Left cardiac atrium (tissue), 4 donors: ENCODE results near the gene COA4. TPM values are rescaled to one million over a fixed set of nuclear protein-coding genes. Genes with fewer than 3 reads are reported as not detected.
A peak's percentile ranks its signal among the peaks of the same experiment; 100 is the strongest.

Experiments used
- ATAC-seq, 2 donors: fragments of 200-7000 bp; cut with Tn5 transposase; one replicate each; pipeline ENCODE4 v1.9.1; 2020; ENCODE audit warnings: mild to moderate bottlenecking in 2 of 2, moderate library complexity in 2 of 2
- DNase-seq: peaks from one replicate; pipeline ENCODE4 v3.0.0-alpha.2; 2020
- intact Hi-C, 2 donors: fragments of 100-400 bp; cut with DNase I; formaldehyde crosslinking; loops; one replicate each; pipeline versions ENCODE4 v1.14.1 to v1.15.1; 2022 to 2023
- total RNA-seq, 2 donors: library from RNA; stranded (reverse); fragmentation: NEBNext Ultra II Directional; extraction: Animal tissue kit (Norgen Biotek cat#: 25700); gene quantifications; one replicate each; pipeline ENCODE4 v1.2.1, GENCODE V29; 2021
- donor health status: DM: no; HTN: yes; CAD: no.
- donor health status: DM: no; HTN: yes; CAD: no; lungs with severe emphysema.
- donor health status: DM: yes; HTN: yes; CAD: no.
- donor health status: Dilated cardiomyopathy.

COA4 gene
- total RNA-seq, 2 donors from 2014 or later: 60.3 to 65.3 TPM

DNA sequence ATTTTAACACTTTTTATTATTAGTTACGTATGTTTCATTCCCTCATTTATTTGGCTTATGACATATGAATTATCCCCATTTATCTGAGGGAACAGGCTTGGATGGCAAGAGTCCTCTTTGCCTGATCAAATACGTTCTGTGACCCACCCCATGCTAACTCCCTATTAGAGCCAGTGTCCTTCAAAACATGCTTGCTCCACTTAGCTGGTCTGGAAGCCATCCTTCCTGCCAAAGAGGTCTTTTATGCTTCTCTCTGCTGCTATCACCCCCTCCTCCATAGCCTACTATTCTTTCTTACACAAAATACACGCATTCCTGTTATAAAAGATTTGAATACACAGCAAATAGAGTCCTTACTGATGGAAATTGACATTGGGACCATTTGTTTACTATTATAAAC is 6.4 kb downstream of the COA4 start:
- DNase-seq: no peak
- no peak for ATAC-seq
- intact Hi-C loops: loop anchor here in 1 of 2 donors (10.0 kb wide), 1 partner anchor 85 kb away; the partner anchor contains the start of gene MRPL48

GRCh38 chr11:73869332-73869949 is 7.2 kb downstream of the COA4 start:
- DNase-seq: no peak
- intact Hi-C loops: no loop called here
- peak; percentile 43 to 56 for ATAC-seq

- intact Hi-C loops: no loop called here
- peak; percentile 38 for DNase-seq
- peak; percentile 16 to 82 for ATAC-seq
Observed at GRCh38 chr11:73866586-73866996, 10.1 kb downstream of the COA4 start.

- ATAC-seq (peak in 1 of 2 donors; percentile 42), DNase-seq (no peak)
- intact Hi-C loops: no loop called here
Observed at GRCh38 chr11:73866095-73866579, 10.5 kb downstream of the COA4 start.

GRCh38 chr11:73862986-73863385 is 13.7 kb downstream of the COA4 start:
- intact Hi-C loops: no loop called here
- no peak for ATAC-seq
- no peak for DNase-seq

GRCh38 chr11:73860202-73860601 is 16.4 kb downstream of the COA4 start:
- intact Hi-C loops: no loop called here
- DNase-seq (no peak), ATAC-seq (no peak)

- intact Hi-C loops: no loop called here
- no peak for ATAC-seq
Observed at GRCh38 chr11:73859671-73860070, 17.0 kb downstream of the COA4 start.

GRCh38 chr11:73856031-73856567 is 20.5 kb downstream of the COA4 start:
- intact Hi-C loops: no loop called here
- ATAC-seq (peak; percentile 45 to 54), DNase-seq (no peak)

More at GRCh38 chr11:73859671-73860070, 17.0 kb downstream of the COA4 start:
- no peak for DNase-seq

DNA sequence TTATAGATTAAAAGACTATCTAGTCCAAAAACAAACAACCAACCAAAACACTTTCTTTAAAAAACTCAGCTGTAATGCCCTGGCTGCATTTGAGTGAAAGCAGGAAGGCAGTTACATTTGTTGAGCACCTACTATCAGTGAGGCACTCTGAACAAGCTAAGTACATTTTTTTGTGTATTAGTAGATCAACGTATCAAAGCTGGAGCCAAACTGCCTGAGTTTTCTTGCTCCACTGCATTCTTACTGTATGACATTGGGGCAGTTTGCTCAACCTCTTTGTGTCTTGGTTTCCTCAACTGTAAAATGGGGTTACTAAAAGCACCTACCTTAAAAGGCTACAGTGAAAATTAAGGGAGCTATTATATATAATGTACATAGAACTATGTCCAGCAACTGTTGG is 22.0 kb downstream of the COA4 start:
- DNase-seq (no peak), ATAC-seq (no peak)
- intact Hi-C loops: no loop called here

GRCh38 chr11:73852049-73852448 is 24.6 kb downstream of the COA4 start:
- no peak for ATAC-seq
- intact Hi-C loops: no loop called here
- DNase-seq: no peak

DNA sequence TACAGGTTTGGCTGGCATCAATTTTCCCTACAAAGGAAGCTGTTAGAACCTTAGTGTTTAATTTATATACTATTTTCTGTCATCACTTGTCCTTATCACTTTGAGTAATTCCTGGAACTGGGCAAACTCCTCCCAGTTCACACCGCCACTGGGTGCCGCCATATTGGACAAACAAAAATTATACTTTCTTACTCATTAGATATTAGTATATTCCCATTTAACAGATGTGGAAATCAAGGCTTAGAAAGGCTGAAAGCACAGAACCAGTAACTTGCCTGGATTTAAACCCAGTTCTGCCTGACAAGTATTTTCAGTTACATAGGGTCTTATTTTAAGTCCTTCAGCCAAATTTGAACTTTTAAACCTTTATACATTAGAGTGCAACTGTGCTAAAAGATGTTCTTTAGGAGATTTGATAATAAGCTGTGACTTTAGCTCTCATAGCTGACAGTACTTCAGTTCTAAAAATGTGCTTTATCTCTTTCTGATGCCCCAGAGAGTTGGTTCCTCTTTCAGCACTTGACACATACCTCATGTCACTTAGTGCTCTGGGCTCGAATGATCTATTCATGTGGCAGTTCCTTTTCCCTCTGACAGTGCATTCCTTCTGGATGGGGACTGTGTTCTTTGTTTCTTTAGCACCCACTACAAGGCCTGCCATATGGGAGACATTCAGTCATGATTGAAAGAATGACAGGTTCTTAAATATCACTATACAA is 25.4 kb downstream of the COA4 start:
- intact Hi-C loops: no loop called here
- ATAC-seq (peak; percentile 86 to 90), DNase-seq (no peak)

GRCh38 chr11:73839123-73839457 is 37.6 kb downstream of the COA4 start:
- no peak for DNase-seq
- no peak for ATAC-seq
- intact Hi-C loops: no loop called here

DNA sequence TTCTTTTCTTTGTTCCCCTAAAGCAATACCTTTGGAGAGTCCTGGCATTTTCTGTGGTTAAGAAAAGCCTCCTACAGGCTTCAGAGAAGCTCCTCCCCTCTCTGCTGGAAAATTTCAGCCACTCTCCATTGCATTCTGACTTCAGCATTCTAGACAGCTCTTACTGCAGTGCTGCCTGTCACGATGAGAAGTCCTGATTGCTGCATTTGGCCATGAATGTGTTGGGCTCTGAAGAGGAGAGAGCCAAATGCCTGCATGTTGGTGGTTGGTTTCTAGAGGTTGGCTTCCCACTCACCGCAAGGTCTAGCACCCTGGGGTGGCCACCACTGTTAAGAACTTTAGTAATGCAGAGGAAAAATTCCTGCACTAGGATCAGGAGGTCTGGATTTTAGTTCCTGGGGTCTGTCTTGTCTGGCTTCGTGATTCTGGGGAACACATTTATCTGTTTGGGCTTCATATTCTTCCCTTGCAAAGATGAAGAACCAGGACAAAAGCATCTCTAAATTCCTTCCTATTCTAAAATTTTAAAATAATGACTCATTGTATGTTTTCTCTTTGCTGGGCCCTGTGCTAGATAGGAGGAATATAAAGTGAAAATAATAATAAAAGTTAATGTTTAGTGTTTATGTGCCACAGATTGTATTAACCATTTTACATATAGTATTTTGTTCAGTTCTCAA is 38.1 kb downstream of the COA4 start:
- DNase-seq (no peak), ATAC-seq (peak; percentile 36 to 70)
- intact Hi-C loops: no loop called here

GRCh38 chr11:73833067-73833466 is 43.6 kb downstream of the COA4 start:
- intact Hi-C loops: no loop called here
- DNase-seq: no peak
- no peak for ATAC-seq

DNA sequence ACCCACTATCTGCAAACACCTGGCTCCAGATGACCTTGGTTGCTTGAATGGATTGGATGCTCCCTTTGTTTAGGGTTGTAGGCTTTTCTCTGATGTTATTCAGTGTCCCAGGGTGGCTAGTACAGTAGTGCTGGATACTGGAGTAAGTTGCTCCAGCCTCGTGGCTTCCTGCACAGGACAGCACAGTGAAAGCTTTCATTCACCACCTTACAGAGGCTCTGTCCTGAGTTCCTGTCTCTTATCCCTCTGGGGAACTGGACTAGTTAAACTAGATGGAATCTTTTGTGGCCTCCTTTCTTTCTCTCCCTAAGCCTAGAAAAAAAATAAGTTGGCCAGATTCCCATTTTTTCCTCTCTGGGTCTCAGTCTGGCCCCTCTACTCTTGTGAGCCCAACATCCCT is 46.4 kb downstream of the COA4 start:
- DNase-seq (no peak), ATAC-seq (no peak)
- intact Hi-C loops: no loop called here

Other genes with a start within 250 kb of the COA4 start
- gene PLEKHB1, start 230.3 kb downstream of the COA4 start, total RNA-seq: 10 to 100 TPM in 1 of 2 donors, 1 to 10 TPM in 1; 9.9 to 11.2 TPM
- 100 to 1,000 TPM; 100 to 134 TPM for gene RAB6A, start 115.8 kb downstream of the COA4 start, total RNA-seq
- 10 to 100 TPM; 33.4 to 37.3 TPM for gene MRPL48, start 89.0 kb downstream of the COA4 start, total RNA-seq
- gene PAAF1, start 153 bp upstream of the COA4 start, total RNA-seq: 10 to 100 TPM; 15.4 to 19.9 TPM
- gene DNAJB13, start 74.2 kb upstream of the COA4 start, total RNA-seq: not detected
- gene UCP2, start 106.0 kb upstream of the COA4 start, total RNA-seq: 10 to 100 TPM; 21.6 to 30.2 TPM
- gene UCP3, start 132.2 kb upstream of the COA4 start, total RNA-seq: 1 to 10 TPM; 1.1 to 2.2 TPM